Ovary (tissue), 3 donors: ENCODE measurements around the gene C1QTNF1.

Source experiments
- EP300 ChIP-seq: sonication (generic); formaldehyde crosslinking; IDR thresholded peaks from one replicate; pipeline ENCODE4 v1.6.1; 2017; ENCODE audit warnings: antibody characterized with exemption
- POLR2A ChIP-seq: fragments of 450-650 bp; IDR thresholded peaks from one replicate; pipeline ENCODE4 v1.6.1; 2017; ENCODE audit warnings: antibody characterized with exemption, mild to moderate bottlenecking, moderate library complexity
- TF ChIP-seq, protein P1 (sequence below), 3 donors: fragments of 450-650 bp in 2 of 3; fragments of 200-600 bp in 1 of 3; IDR thresholded peaks; one replicate each; pipeline versions ENCODE4 v1.5.1 to v1.8.0; 2016 to 2022; ENCODE audit warnings: antibody characterized with exemption in 3 of 3, mild to moderate bottlenecking in 1 of 3
- donor health status: DM: no; HTN: no; CAD: no.

DNA sequence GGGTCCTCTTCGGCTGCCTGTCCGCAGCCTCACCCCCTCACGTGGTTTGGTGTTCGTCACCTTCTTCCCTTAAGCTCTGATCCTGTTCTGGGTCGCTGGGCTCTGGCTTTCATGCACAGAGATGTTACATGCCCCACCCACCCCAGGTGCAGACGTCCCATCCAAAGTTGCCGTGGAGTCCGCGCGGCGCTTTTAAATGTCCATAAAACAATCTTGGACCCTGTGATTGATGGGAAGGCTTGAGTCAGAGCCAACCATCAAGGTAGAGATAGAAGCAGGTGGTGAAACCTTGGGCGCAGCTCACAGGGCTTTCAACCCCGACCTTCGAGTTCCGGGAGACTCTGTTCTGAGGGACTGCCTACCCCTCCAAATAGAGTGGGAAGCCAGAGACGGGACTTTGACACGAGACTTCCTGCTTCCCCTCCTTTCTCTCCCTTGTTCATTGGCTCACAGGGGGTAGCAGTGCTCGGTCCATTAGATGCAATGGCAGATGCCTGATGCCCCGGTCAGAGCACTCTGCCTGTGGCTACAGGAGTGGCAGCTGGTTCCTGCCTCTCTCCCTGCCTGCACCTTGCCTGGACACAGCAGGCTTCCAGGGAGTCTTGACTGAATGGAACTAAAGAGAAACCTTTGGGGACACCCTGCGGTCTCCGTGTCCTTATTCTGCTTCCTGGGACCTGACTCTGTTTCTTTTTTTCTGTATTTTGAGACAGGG lies 54.7 kb downstream of the C1QTNF1 start:
- TF ChIP-seq, protein P1, sequence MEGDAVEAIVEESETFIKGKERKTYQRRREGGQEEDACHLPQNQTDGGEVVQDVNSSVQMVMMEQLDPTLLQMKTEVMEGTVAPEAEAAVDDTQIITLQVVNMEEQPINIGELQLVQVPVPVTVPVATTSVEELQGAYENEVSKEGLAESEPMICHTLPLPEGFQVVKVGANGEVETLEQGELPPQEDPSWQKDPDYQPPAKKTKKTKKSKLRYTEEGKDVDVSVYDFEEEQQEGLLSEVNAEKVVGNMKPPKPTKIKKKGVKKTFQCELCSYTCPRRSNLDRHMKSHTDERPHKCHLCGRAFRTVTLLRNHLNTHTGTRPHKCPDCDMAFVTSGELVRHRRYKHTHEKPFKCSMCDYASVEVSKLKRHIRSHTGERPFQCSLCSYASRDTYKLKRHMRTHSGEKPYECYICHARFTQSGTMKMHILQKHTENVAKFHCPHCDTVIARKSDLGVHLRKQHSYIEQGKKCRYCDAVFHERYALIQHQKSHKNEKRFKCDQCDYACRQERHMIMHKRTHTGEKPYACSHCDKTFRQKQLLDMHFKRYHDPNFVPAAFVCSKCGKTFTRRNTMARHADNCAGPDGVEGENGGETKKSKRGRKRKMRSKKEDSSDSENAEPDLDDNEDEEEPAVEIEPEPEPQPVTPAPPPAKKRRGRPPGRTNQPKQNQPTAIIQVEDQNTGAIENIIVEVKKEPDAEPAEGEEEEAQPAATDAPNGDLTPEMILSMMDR (IDR thresholded peaks at IDR 0.05): no peak
- TF ChIP-seq EP300: no peak
- TF ChIP-seq POLR2A: no peak
